GM20000 (cell line): ENCODE results near the gene TBC1D13.

ENCODE experiments used
- DNase-seq: peaks from one replicate; pipeline ENCODE4 v3.0.0; 2012; ENCODE audit warnings: low spot score
- CTCF ChIP-seq: IDR thresholded peaks from 2 replicates; pipeline ENCODE4 v1.5.1; 2012; ENCODE audit warnings: mild to moderate bottlenecking, control low read depth; ENCODE audit errors: extremely low read depth, missing control alignments

Gene TBC1D13

DNA sequence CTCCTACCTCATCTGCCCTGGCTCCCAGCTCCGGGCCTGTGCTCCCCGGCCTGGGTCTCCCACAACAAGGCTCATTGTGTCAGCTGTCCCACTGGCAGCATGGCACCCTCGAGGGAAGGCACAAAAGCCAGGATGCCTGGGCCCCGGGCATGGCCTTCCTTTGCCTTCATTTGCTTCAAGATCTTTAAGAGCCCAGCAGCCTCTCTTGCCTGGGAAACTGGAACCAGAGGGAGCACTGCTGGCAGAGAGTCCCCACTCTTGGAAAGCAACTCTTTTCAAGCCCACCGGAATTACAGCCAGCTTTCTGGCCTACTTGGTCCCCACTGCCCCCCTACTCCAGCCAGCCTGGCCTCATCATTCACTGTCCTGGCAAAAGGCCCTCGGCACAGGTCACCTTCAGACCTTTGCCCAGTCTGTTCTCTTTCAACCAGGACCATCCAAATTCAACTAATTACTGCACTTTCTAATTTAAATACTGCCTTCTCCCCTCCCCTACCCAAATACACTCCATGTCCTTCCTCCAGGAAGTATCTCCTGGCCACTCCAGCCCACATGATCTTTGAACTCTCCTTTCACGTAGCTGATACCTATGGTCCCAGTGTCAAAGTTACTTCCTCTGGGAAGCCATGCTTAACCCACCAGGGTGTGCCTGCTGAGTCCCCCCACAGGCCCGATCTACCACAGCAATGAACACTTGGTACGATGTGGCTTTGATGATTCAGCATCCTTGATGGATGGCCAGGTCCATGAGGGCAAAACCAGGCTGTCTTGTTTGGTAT, 24.2 kb upstream of the TBC1D13 start:
- DNase-seq, result no peak
- TF ChIP-seq CTCF, result no peak

GRCh38 chr9:128764361-128764760, 22.7 kb upstream of the TBC1D13 start:
- TF ChIP-seq CTCF, result no peak
- no peak for DNase-seq

DNA sequence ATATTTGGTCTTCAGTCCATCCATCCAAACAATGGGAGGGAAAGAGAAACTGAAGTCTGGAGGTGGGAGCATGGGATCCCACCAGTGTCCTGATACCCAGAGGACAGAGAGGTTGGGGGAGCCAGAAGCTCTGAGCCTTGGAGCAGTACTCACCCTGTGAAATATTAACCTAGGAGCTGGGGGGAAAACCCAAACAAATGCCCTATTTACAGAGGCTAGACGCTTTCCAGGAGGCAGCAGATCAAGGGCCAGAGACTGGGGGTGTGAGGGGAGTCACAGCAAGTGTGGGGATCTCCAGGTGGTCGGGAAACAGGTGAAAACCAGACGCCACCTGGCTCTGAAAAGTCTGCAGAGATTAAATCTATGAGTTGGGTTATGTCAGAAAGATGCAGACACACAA, 21.6 kb upstream of the TBC1D13 start:
- TF ChIP-seq CTCF, result no peak
- no peak for DNase-seq

- no peak for TF ChIP-seq CTCF
- no peak for DNase-seq
These were observed 18.4 kb upstream of the TBC1D13 start for GRCh38 chr9:128768606-128769005.

DNA sequence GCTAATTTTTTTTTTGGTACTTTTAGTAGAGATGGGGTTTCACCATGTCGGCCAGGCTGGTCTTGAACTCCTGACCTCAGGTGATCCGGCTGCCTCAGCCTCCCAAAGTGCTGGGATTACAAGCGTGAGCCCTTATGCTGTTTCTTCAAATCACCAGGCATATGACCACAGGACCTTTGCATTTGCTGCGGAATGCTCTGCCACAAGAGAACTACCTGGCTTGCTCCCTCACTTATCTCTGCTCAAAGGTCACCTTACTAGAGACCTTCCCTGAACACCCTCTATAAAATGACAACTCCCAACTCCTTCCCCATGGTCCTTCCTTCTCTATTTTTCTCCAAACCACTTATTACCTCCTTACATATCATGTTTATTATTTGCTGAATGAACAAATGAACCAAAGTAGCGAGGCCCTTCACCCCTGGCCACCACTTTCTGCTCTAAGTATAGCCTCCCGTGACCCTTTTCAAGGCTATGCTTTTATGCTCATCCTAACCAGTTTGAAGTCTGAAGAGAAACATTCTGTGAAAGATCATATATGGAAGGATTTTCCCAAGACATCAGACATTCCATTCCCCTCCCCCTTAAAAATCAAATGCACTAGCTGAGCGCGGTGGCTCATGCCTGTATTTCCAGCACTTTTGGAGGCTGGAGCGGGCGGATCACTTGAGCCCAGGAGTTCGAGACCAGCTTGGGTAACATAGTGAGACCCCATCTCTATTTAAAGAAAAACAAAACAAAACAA, 16.6 kb upstream of the TBC1D13 start:
- TF ChIP-seq CTCF, result no peak
- no peak for DNase-seq

GRCh38 chr9:128771094-128771721, 15.8 kb upstream of the TBC1D13 start:
- no peak for DNase-seq

More at GRCh38 chr9:128771094-128771721, 15.8 kb upstream of the TBC1D13 start:
- TF ChIP-seq CTCF, result no peak
